Measurements from ENCODE around the gene UBE2N. TPM values are rescaled to one million over a fixed set of nuclear protein-coding genes. Genes with fewer than 3 reads are reported as not detected.

The UBE2N gene
- total RNA-seq, 2 donors from 2014 or later = 177 to 179 TPM

DNA sequence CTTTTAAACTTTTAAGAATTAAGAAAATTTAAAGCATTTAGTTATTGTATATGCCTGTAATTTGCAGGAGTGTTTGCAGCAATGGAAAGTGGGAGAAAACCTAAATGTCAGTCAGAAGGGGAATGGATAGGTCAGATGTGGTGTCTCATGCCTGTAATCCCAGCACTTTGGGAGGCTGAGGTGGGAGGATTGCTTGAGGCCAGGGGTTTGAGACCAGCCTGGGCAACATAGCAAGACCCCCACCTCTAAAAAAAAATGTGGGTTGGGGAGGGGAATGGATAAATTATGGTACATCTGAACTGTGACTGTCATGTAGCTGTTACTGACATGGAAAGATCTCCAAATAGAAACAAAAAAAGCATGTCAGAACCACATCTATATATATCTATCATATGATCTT, 27.6 kb upstream of the UBE2N start:
- H3K36me3 Mint-ChIP-seq (ENCODE audit: low read depth) = peaks cover 31% of the 10 kb centered on the region
- H3K4me1 Mint-ChIP-seq = peaks cover 17% of the 10 kb centered on the region
- Histone ChIP-seq H3K9me3 (ENCODE audit: control insufficient read depth, low read length) (no peaks in the 10 kb centered on the region), H3K27me3 (ENCODE audit: control insufficient read depth, insufficient read depth, low read length, poor library complexity, severe bottlenecking) (no peaks in the 10 kb centered on the region), H3K4me3 (ENCODE audit: low read length) (peak overlapping the region; percentile 41), H3K4me1 (ENCODE audit: control insufficient read depth, insufficient read depth, low read length) (no peaks in the 10 kb centered on the region), H3K27ac (ENCODE audit: low read depth, low read length) (no peak overlapping the region), H3K36me3 (ENCODE audit: control insufficient read depth, insufficient read depth, low read length) (peaks cover 29% of the 10 kb centered on the region), H3K9ac (ENCODE audit: extremely low read depth, low read length, poor library complexity, severe bottlenecking) (no peak overlapping the region)
- no peak overlapping the region for H3K4me3 Mint-ChIP-seq
- TF ChIP-seq, protein P1, sequence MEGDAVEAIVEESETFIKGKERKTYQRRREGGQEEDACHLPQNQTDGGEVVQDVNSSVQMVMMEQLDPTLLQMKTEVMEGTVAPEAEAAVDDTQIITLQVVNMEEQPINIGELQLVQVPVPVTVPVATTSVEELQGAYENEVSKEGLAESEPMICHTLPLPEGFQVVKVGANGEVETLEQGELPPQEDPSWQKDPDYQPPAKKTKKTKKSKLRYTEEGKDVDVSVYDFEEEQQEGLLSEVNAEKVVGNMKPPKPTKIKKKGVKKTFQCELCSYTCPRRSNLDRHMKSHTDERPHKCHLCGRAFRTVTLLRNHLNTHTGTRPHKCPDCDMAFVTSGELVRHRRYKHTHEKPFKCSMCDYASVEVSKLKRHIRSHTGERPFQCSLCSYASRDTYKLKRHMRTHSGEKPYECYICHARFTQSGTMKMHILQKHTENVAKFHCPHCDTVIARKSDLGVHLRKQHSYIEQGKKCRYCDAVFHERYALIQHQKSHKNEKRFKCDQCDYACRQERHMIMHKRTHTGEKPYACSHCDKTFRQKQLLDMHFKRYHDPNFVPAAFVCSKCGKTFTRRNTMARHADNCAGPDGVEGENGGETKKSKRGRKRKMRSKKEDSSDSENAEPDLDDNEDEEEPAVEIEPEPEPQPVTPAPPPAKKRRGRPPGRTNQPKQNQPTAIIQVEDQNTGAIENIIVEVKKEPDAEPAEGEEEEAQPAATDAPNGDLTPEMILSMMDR (conservative IDR thresholded peaks at IDR 0.05) = no peak
- no peaks in the 10 kb centered on the region for H3K9me3 Mint-ChIP-seq
- no peak overlapping the region for H3K27ac Mint-ChIP-seq
- DNase-seq = no peak
- H3K27me3 Mint-ChIP-seq (ENCODE audit: insufficient read depth) = no peaks in the 10 kb centered on the region

DNA sequence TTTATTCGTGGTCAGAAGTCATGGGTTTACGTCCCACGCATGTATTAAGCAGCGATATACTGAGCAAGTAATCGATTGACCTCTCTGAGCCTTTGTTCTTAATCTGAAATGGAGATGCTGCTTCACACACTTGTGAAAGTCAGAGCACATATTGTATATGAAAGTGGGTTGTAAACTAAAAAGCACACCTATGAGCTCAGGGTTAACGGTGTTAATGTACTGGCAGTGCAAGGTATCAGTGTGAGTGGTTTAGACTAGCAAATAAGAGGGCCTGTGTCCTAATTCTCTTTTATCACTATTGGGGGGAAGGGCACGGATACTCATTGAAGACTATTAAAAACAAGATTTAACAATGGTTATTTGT, 26.2 kb upstream of the UBE2N start:
- H3K9me3 Mint-ChIP-seq = no peaks in the 10 kb centered on the region
- no peaks in the 10 kb centered on the region for H3K27me3 Mint-ChIP-seq (ENCODE audit: insufficient read depth)
- no peak for DNase-seq
- H3K4me1 ChIP-seq (ENCODE audit: control insufficient read depth, insufficient read depth, low read length) = no peaks in the 10 kb centered on the region
- peaks cover 17% of the 10 kb centered on the region for H3K4me1 Mint-ChIP-seq
- peak overlapping the region; percentile 94 for H3K4me3 Mint-ChIP-seq
- H3K36me3 Mint-ChIP-seq (ENCODE audit: low read depth) = peaks cover 23% of the 10 kb centered on the region
- H3K9ac ChIP-seq (ENCODE audit: extremely low read depth, low read length, poor library complexity, severe bottlenecking) = peak overlapping the region; percentile 97
- no peaks in the 10 kb centered on the region for H3K9me3 ChIP-seq (ENCODE audit: control insufficient read depth, low read length)
- peak overlapping the region; percentile 97 for H3K27ac Mint-ChIP-seq
- H3K27me3 ChIP-seq (ENCODE audit: control insufficient read depth, insufficient read depth, low read length, poor library complexity, severe bottlenecking) = no peaks in the 10 kb centered on the region
- H3K4me3 ChIP-seq (ENCODE audit: low read length) = peak overlapping the region; percentile 99
- TF ChIP-seq, protein P1 (conservative IDR thresholded peaks at IDR 0.05) = no peak
- peak overlapping the region; percentile 99 for H3K27ac ChIP-seq (ENCODE audit: low read depth, low read length)
- peaks cover 21% of the 10 kb centered on the region for H3K36me3 ChIP-seq (ENCODE audit: control insufficient read depth, insufficient read depth, low read length)
- 3 to 5% methylated on average over 6 to 7 of the region's 7 CpGs for WGBS, 2 experiments (ENCODE audit: insufficient coverage in 1 of 2, insufficient read length in 1 of 2)

DNA sequence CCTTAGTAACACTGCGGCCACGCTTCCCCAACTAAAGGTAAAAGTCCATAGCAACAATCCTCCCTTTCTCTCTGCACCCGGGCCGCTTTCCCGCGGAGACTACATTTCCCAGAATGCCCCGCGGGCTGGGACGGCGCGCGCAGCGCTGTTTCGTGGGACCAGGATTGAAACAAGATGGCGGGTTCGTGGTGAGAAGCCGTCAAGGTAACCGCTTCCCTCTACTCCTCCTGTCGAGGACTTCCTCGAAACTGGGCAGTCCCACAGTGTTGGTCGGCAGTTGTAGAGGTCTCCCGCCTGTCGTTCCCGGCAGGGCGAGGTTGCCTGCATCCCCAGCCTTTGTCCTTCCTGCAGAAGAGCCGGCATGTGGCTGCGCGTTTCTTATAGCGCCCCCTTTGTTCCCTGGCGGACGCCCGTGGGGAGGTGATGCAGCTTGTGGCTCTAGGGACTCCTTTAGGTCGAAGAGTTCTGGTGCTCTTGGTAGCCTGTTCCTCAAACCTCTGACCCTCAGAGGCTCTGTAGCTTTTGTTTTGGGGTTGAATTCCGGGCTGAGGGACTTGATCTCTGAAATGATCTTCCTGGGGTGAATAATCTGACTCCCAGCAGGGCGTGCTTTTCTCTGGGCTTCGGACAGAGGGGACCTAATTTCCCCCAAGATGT, 25.7 kb upstream of the UBE2N start, which contains the start of gene MRPL42:
Gene MRPL42 (plus strand): TSS at position 164 of the 657 bp plus-strand sequence. CDS start 1,772 bp downstream, outside the sequence.
- 2 to 3% methylated on average over 29 to 36 of the region's 36 CpGs for WGBS, 2 experiments (ENCODE audit: insufficient coverage in 1 of 2, insufficient read length in 1 of 2)
- peaks cover 21% of the 10 kb centered on the region for H3K36me3 ChIP-seq (ENCODE audit: control insufficient read depth, insufficient read depth, low read length)
- peaks cover 17% of the 10 kb centered on the region for H3K4me1 Mint-ChIP-seq
- no peaks in the 10 kb centered on the region for H3K27me3 Mint-ChIP-seq (ENCODE audit: insufficient read depth)
- peak within 1 kb of the TSS; percentile 97 for H3K27ac Mint-ChIP-seq
- H3K4me3 ChIP-seq (ENCODE audit: low read length) = peak within 1 kb of the TSS; percentile 99
- H3K4me1 ChIP-seq (ENCODE audit: control insufficient read depth, insufficient read depth, low read length) = no peaks in the 10 kb centered on the region
- TF ChIP-seq, protein P1 (conservative IDR thresholded peaks at IDR 0.05) = peak; percentile 84
- peak; percentile 99 for DNase-seq
- H3K9me3 ChIP-seq (ENCODE audit: control insufficient read depth, low read length) = no peaks in the 10 kb centered on the region
- peaks cover 19% of the 10 kb centered on the region for H3K36me3 Mint-ChIP-seq (ENCODE audit: low read depth)
- H3K27me3 ChIP-seq (ENCODE audit: control insufficient read depth, insufficient read depth, low read length, poor library complexity, severe bottlenecking) = no peaks in the 10 kb centered on the region
- H3K27ac ChIP-seq (ENCODE audit: low read depth, low read length) = peak within 1 kb of the TSS; percentile 99
- H3K9me3 Mint-ChIP-seq = no peaks in the 10 kb centered on the region
- H3K4me3 Mint-ChIP-seq = peak within 1 kb of the TSS; percentile 94
- H3K9ac ChIP-seq (ENCODE audit: extremely low read depth, low read length, poor library complexity, severe bottlenecking) = peak within 1 kb of the TSS; percentile 97

Measured in endodermal cell (in vitro differentiated cells).